ENCODE results near the gene LRMDA. TPM values are rescaled to one million over a fixed set of nuclear protein-coding genes. Genes with fewer than 3 reads are reported as not detected.

LRMDA gene
- 10 to 100 TPM; 12.2 to 25.4 TPM for total RNA-seq

- Histone ChIP-seq H3K36me3 (replicated peaks in 1 of 2; ENCODE audit: insufficient read depth in 1 of 2, low read depth in 2 of 2) (no peaks in the 10 kb centered on the region), H3K9me3 (no peaks in the 10 kb centered on the region), H3K27ac (peak within 1 kb of the TSS; percentile 75 to 90 (median 86)), H3K27me3 (no peaks in the 10 kb centered on the region), H3K4me3 (peak within 1 kb of the TSS; percentile 9 to 38), H3K4me1 (peaks cover 47% of the 10 kb centered on the region)
- DNase-seq (peak; percentile 59 to 77 (median 70)), ATAC-seq (peak; percentile 77)
- 6 to 8% methylated on average over 19 to 57 of the region's 82 CpGs for WGBS, 2 donors
- TF ChIP-seq CTCF (IDR thresholded peaks at IDR 0.05) (peak in 1 of 7 experiments; percentile 11), POLR2A (IDR thresholded peaks at IDR 0.05) (peak; percentile 25 to 47 (median 44))
- intact Hi-C loops (cut with DNase I): no loop called here
Measured at GRCh38 chr10:75431180-75432111, at the start of gene LRMDA. Gene LRMDA (plus strand): TSS chr10:75431624.

GRCh38 chr10:75386128-75386527 lies 45.3 kb upstream of the LRMDA start:
- Histone ChIP-seq H3K27me3 (no peaks in the 10 kb centered on the region), H3K4me1 (no peaks in the 10 kb centered on the region), H3K27ac (no peak overlapping the region), H3K9me3 (no peaks in the 10 kb centered on the region), H3K4me3 (no peak overlapping the region), H3K36me3 (replicated peaks in 1 of 2; ENCODE audit: insufficient read depth in 1 of 2, low read depth in 2 of 2) (no peaks in the 10 kb centered on the region)
- no peak for TF ChIP-seq CTCF (IDR thresholded peaks at IDR 0.05)
- no peak for TF ChIP-seq POLR2A (IDR thresholded peaks at IDR 0.05)
- ATAC-seq: no peak
- 97 to 98% methylated on average over 3 of the region's 3 CpGs for WGBS, 2 donors
- intact Hi-C loops (cut with DNase I): loop anchor here (10.0 kb wide), 1 partner anchor 81 kb away; no protein-coding TSS in a partner anchor
- DNase-seq: no peak

- Histone ChIP-seq H3K4me1 (no peaks in the 10 kb centered on the region), H3K27ac (no peak overlapping the region), H3K27me3 (no peaks in the 10 kb centered on the region), H3K4me3 (no peak overlapping the region), H3K36me3 (replicated peaks in 1 of 2; ENCODE audit: insufficient read depth in 1 of 2, low read depth in 2 of 2) (no peaks in the 10 kb centered on the region), H3K9me3 (no peaks in the 10 kb centered on the region)
- intact Hi-C loops (cut with DNase I): loop anchor here (10.0 kb wide), 1 partner anchor 83 kb away; no protein-coding TSS in a partner anchor
- WGBS, 2 donors: 94 to 100% methylated on average over 1 to 3 of the region's 3 CpGs
- DNase-seq (no peak), ATAC-seq (no peak)
- TF ChIP-seq POLR2A (IDR thresholded peaks at IDR 0.05) (no peak), CTCF (IDR thresholded peaks at IDR 0.05) (no peak)
Measured at GRCh38 chr10:75388082-75388481, 43.3 kb upstream of the LRMDA start.

- Histone ChIP-seq H3K9me3 (no peaks in the 10 kb centered on the region), H3K27ac (no peak overlapping the region), H3K27me3 (no peaks in the 10 kb centered on the region), H3K36me3 (replicated peaks in 1 of 2; ENCODE audit: insufficient read depth in 1 of 2, low read depth in 2 of 2) (no peaks in the 10 kb centered on the region), H3K4me1 (peaks cover 14% of the 10 kb centered on the region), H3K4me3 (no peak overlapping the region)
- ATAC-seq (no peak), DNase-seq (no peak)
- intact Hi-C loops (cut with DNase I): no loop called here
- TF ChIP-seq POLR2A (IDR thresholded peaks at IDR 0.05): no peak
- TF ChIP-seq CTCF (IDR thresholded peaks at IDR 0.05): no peak
Measured at GRCh38 chr10:75390178-75390577, 41.2 kb upstream of the LRMDA start.

All from body of pancreas (tissue), 4 donors.